ENCODE measurements around the gene TMEM150C.

Gene TMEM150C

DNA sequence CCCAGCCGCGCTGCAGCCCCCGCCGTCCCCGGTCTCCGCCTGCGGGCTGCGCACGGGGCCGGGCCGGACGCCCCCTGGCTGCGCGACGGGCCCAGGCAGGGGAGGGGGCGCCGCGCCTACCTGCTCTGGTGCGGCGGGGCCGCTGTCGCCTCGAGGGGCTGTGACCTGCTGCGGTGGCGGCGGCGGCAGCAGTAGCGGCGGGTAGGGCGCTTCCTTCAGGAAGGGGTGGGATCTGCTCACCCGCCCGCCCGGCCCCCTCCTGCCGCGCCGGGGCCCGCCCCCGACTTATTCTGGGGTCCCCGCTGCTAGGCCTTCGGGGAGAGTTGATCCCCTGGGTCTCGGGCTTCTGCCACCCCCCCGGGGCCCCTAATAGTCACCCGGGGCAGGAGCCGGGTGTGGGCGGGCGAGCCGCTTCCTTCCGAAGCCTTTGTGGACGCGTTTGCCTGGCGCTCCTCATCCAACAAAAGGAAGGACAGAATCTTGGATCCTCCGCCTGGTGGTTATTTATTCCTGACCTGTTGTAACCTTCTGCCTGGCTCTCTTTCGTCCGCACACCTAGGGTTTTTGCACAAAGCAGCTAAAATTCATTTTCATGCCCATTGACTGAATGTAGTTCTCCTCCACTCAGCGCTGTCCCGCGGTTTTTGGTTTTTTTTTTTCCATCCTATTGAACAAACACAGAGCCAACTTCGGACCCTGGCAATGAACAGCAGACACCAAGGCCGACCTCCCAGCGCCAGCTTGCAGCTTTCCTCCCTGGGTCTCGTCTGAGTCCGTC lies at the start of gene TMEM150C:
Gene TMEM150C, minus strand, starts transcription at position 203 of the 778 bp plus-strand sequence. CDS start 57,331 bp downstream, outside the sequence.
- DNase-seq (ENCODE audit: low spot score): no peak

DNA sequence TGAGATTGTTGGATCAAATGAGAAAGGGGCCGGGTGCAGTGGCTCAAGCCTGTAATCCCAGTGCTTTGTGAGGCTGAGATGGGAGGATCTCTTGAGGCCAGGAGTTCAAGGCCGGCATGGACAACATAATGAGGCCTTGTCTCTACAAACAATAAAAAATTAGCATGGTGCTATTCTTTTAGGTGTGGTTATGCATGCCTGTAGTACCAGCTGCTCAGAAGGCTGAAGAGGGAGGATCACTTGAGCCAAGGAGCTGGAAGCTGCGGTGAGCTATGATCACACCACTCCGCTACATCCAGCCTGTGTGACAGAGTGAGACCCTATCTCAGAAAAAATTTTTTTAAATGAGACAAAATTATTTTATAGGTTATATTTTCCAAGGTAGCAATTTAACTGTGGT lies 49.7 kb upstream of the TMEM150C start:
- FAIRE-seq (no peak), DNase-seq (ENCODE audit: low spot score) (no peak)

More for the DNA sequence above, at the start of gene TMEM150C:
- FAIRE-seq: no peak

DNA sequence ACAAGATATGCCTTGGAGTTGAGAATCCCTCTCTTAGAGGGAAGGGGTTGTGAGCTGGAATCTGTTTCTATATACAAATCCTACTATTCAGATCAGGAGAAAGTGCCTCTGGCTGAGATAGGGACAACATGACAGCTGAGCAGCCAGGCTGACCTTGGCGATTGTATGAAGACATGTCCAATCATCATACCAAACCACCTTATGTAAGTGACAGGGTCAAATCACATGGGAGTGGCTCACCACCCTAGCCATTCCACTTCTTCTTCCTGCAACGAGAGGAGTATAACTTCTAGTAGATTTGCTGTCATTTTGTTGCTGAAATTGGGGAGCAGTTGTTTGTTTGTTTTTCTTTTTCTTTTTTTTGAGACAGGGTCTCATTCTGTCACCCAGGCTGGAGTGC lies 48.3 kb upstream of the TMEM150C start:
- FAIRE-seq (no peak), DNase-seq (ENCODE audit: low spot score) (no peak)

DNA sequence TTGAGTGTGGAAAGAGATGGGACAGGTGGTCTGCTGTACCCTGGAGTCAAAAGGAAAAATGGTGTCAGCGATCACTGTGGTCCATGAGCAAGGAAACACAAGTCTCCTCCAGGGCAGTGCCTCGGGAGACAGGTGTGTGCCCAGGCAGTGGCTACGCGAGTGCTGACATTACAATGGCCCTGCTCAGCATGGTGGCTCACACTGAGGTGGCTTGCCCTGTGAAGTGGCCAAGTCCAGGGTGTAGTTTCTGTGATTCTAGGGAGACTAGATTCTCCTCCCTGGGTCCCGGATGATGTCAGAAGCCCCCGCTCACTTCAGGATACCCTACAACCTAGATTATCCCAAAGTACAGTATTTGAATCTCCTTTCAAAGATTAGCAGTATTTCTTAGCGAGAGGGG lies 44.8 kb upstream of the TMEM150C start:
- no peak for FAIRE-seq

DNA sequence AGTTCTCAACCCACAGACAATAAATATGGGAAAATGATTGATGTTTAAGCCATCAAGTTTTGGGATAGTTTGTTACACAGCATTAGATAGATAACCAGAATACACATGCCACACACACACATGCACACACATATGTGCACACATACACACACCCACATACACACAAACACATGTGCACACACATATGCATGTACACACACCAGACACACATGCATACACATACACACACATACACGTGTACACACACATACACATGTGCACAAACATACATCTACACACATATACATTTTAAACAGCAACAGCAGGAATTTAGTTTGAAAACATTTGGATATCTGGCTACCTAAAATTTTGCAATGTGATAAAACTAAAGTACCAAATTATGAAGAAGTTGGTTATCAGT lies 42.7 kb upstream of the TMEM150C start:
- peak; percentile 99 for FAIRE-seq
- DNase-seq (ENCODE audit: low spot score): no peak

More for the DNA sequence above, 44.8 kb upstream of the TMEM150C start:
- no peak for DNase-seq (ENCODE audit: low spot score)

DNA sequence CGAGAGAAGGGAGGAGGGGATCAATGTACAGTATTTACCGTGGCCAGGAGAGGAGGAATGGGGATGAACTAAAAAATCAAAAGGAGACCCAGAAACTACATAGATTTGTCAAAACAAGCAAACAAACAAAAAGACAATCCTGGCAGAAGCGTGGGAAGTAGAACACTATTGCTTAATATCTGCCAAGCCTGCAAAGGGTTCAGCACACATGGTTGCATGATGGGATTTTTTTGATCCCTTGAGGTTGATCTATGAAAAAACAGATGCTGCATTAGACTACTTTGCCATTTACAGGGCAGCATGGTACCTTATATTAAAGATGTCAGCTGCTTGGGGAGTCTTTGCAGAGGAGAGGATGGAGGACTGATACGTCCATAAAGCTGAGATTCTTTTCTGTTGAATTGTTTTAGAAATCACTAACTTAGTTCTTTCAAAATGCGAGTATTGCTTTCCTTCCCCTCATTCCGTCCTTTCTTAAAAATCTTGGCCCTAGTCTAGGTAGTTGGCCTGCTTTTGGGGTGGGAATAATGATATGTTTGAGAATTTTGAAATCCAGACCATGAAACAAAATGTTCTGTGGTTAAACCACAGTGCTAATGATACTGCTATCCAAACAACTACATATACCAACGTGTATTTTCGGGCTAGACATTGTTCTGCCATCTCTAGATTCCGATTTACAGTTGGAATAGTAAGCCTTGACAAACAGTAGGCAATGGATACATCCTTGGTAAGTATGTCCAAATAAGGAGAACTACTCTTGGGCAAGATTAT lies 39.6 kb upstream of the TMEM150C start:
- DNase-seq (ENCODE audit: low spot score): no peak
- FAIRE-seq: no peak

DNA sequence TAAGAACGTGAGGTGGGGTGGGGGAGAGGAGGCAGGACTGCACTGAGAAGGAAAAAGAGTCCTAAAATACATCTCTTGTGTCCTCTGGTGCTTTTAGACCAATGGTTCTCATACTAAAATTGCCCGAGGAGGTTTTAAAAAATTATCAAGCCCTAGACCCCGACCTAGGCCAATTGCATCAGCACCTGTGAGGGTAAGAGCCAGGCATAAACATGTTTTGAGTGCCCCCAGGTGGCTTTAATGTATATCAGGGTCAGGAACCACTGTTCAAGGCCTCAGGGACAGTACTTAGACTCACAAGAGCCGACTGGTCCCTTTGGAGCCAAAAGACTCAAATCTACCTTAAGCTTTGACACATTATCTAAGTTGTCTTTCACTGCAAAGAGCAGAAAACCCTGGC lies 37.5 kb upstream of the TMEM150C start:
- FAIRE-seq (no peak), DNase-seq (ENCODE audit: low spot score) (no peak)

DNA sequence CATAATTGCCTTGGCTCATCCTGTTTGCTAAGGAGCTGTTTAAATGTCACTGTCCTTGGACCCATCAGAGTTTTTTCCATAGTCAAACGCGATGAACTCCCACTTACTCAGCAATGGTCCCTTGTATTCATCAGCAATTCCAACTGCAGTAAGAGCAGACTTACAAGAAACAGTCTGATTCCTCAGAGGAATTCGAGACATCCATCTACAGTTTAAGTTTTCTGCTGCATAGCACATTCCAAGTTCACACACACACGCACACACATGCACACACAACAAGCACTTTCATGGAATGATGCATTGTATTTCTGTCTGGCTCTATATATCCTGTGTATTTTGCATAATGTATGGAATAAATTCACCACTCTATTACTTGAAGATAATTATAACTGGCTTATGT lies 32.7 kb upstream of the TMEM150C start:
- DNase-seq (ENCODE audit: low spot score) (no peak), FAIRE-seq (no peak)

DNA sequence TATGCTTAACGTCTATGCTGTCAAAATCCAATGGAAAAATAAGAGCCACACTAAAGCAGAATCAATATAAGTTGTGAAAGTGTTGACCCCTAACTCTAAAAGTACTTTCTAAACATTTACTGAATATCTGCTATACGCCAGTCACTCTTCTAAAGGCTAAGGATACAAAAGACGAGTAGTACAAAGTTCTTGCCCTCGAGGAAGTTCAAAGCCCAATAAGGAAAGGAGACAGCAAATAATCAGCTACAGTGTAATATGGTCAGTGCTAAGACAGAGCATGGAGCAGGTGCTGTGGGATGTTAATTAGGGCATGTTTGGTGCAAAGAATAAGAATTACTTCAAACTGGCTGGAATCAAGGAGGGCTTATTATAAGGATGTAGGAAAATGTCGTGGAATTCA lies 31.6 kb upstream of the TMEM150C start:
- FAIRE-seq (no peak), DNase-seq (ENCODE audit: low spot score) (no peak)

DNA sequence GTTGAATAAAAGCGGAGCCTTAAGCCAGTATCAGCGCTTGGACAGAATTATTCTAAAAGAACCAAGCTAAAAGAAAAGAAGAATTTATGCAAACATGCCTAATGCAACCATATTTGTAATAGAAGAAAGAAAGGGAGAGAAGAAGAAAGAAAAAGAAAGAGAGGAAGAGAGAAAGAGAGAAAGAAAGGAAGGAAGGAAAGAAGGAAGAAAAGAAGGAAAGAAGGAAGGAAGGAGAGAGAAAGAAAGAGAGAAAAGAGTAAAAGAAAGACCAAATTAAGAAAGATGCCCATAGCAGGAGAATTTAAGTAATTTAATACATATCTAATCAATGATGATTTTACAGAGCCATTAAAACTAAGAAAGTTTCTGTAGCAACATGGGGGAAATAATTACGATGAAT lies 30.9 kb upstream of the TMEM150C start:
- DNase-seq (ENCODE audit: low spot score) (no peak), FAIRE-seq (no peak)

DNA sequence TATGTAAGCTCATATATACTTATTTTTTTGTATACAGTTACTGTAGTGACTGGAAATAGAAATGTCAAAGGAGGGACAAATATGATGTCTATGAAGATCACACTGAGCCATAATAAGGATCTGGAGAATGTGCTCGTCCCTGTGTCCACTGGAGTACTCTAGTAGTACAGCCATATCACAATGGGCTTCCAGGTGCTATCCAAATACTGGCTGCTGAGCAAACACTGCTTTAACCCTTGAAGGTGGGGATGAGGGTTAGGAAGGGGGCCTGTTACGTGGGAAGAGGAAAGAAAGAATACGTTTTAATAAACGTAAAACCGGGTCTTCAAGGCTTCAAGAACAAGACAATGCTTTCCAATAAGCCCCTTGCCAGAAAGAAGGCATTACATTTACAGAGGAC lies 29.8 kb upstream of the TMEM150C start:
- DNase-seq (ENCODE audit: low spot score) (no peak), FAIRE-seq (no peak)

DNA sequence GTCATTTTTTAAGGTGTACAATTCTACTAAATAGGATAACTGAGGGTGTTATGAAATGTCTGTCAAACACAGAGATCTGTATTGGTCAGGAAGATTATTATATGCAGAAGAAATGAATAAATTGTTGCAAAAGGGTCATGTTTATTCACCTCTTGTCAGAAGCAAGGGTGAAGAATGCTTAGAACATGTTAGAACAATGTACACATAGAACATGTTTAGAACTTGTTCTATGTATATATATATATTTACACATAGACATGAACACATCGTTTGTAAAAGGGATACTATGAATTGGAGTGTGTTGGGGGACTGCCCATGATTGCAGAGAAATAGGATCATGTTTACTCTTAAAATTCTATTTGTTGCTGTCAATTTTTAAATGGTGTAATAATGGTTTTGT lies 28.0 kb upstream of the TMEM150C start:
- FAIRE-seq (no peak), DNase-seq (ENCODE audit: low spot score) (no peak)

DNA sequence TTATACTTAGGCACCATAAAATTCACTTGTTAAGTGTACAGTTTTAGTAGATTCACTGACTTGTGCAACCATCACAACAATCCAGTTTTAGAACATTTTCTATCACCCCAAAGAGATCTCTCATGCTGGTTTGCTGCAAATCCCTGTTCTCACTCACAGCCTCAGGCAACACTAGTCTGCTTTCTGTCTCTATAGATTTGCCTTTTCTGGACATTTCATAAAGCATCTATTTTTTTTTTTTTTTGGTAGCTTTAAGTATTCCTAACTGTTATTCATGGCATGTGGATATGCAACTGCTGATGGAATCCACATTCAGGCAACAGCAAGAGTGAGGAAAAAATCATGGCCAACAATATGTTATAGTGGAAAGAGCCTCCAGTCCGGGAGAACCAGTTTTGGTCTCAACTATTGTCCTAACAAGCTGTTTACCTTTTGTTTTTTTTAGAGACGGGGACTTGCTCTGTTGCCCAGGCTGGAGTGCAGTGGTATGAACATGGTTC lies 27.0 kb upstream of the TMEM150C start:
- DNase-seq (ENCODE audit: low spot score): no peak
- no peak for FAIRE-seq

DNA sequence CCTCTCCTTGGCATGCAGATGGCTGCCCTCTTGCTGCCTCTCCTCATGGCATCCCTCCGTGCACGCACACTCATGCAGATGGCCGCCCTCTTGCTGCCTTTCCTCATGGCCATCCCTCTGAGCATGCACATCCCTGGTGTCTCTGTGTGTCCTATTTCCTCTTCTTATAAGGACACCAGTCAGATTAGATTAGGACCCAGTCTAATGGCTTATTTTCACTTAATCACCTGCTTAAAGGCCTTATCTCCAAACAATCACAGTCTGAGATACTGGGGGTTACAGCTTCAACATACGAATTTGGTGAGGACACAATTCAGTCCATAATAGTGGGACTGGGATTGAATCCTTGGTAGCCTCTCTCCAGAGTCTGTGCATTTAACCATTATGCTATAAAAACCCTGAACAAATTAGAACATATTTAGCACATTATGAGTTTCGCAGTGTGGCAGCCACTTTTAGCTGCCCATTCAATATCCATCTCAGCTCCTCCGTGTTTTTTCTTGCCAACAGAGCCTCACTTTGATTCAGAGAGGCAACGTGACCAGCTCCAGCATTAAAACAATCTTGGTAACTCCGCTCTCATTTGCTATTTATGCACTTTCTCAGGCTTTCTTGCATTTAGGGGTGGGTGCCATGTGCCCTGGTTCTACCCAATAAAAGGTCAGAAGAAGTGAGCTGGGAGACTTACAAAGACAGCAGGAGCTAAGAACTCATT lies 26.2 kb upstream of the TMEM150C start:
- FAIRE-seq: no peak

DNA sequence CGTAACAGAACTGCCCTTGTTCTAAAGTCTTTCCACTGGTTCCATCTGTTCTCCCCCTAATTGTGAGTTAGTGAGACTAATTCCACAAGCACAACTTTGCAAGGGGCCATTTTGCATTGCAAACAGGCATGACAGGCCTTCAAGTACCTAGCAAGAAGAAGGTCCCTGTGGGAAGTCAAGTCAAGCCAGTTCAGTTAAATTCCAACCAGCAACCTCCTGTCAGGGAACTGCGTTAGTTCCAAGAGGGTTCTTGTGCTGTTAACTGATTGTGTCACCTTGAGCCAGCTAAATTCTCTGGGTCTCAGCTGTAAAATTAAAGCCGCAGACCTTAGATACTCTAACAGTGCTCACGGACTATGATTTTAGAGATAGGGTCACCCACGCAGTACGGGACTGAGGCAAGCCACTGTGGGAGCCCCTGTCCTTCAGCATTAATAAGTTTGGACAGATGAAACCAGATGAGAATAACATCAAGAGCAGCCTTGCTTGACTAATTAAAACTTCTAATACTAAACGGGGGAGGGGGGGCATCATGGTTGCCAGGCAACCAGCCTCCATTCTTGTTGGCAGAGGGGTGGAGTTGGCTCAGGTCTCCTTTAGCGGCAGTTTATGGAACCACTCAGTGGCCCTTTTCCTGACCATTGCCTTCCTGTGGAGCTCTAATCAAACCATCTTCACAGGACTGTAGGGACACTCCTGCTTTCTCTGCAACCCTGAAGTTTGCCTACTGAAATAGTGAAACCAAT lies 24.1 kb upstream of the TMEM150C start:
- FAIRE-seq (no peak), DNase-seq (ENCODE audit: low spot score) (no peak)

More for the DNA sequence above, 26.2 kb upstream of the TMEM150C start:
- DNase-seq (ENCODE audit: low spot score): no peak

DNA sequence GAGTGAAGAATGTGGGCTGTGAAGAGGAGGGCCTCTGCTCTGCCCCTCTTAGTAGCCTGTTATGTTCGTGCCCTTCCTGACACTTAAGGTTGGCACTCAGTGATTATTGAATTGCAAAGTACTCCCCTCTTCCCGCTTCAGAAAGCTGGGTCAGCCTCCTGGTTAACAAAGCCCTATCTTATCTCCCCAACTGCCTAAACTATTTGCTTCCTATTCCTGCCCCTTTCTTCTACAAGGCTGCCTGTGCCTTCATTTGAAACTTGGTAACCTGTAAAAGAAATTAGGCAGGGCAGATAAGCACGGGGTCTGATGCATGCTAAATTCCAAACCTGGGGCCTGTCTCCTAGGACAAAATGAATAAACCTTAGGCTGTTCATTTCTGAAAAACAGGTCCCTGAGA lies 23.1 kb upstream of the TMEM150C start:
- FAIRE-seq (no peak), DNase-seq (ENCODE audit: low spot score) (no peak)

DNA sequence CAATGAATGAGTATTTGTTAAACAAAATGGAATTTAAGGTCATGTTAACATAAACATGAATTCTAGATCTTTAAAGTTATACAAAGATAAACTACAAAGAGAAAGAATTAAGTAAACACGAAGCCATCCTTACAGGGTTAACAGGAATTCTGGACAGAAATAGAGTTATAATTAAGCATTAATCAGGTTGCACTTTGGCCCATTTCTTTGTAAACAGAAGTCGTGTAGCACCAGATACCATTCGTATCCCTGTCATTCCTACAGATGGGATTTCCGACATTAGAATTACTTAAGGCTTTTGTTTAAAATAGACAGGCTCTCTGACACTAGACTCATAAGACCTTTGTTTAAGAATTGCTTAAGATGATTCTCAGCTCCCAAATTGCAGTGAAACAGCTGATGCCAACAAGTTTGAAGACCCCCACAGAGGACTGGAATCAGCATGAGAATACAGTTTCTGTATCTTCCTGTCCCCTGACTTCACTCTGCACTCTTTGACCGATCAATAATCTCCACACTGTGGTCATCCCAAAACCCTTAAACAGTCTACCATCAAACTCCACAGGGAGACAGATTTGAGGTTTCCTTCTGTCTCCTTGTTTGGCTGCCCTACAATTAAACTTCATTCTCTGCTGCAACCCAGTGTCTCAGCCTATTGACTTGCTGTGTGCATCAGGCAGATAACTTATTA lies 22.3 kb upstream of the TMEM150C start:
- no peak for FAIRE-seq
- DNase-seq (ENCODE audit: low spot score): no peak

DNA sequence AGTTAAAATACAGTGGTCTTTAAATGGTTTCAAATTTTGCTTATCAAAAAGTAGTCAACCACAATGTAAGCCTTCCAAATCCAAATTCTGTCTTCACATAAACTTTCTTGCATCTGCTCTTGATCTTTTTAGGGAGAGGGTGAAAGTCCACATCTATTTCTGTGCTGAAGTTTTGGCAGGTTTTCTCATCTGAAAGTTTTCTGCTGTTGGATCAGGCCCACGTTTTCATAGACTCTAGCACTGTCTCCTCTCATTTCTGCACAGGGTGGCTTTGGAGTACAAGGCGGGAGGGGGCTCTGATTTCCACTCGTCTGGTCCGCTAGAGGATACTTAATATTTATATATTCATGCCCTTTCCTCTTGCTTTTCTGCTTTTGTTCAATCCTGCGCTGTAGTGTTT lies 18.1 kb upstream of the TMEM150C start:
- FAIRE-seq (no peak), DNase-seq (ENCODE audit: low spot score) (no peak)

DNA sequence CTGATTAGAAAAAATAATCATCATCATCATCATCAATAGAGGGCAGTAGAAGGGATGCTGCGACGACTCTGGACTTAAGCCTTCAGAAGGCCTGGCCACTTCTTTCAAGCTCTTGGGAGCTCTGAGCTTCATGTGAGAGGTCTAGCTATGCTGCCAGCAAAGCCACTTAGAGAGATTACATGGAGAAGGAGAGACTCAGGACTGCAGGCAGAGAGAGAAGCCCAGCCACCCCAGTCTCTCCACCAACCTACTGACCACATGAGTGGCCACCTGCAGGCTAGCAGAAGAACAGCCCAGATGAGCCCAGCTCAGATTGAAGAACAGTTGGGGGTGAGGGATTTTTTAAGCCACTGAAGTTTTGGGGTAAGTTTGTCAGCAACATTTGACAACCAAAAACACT lies 17.1 kb upstream of the TMEM150C start:
- FAIRE-seq: no peak
- DNase-seq (ENCODE audit: low spot score): no peak

DNA sequence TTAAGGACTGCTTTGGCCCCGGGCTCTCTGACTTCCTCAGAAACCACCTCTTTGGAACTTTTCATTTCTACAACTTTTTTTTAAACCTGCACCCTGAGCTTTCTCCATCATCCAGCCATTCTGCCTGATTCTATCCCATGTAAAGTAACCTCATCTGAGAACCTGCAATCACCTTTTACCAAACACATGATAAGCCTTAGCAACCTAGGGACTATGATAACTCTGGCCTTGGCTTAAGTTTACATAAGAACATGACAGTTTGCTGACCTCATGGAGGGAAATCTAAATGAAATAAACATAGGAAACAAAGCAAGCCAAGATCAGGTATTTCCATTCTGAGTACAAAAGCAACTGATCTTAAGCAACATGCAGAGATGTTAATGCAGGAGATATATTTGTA lies 15.7 kb upstream of the TMEM150C start:
- FAIRE-seq (no peak), DNase-seq (ENCODE audit: low spot score) (no peak)

DNA sequence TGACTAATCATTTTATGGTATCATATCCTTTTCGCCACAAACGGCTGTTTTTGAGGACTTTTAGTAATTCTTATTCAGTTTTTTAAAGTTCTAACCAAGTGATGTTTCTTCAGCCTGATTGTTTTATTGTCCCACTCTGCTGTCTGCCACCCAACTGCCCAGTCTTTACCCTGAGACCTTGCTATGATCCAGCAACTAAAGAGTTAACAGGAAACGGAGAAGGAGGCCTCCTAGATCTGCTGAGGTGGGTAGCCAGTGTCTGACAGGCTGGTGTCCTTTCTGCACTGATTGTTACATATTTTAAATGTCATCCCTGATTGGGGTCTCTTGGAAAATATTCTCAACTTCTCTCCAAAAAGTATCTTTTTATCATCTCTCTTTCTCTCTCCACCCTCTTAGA lies 7.9 kb upstream of the TMEM150C start:
- DNase-seq (ENCODE audit: low spot score): no peak
- FAIRE-seq: no peak
